AML-193 (cell line): ENCODE results near the gene HACL1.
"Not testable (repeated sequence)": the region's sequence is repeated elsewhere in the genome, so short reads cannot be mapped to it uniquely, and the experiment has no call there.

ENCODE experiments used
- DNase-seq, 2 experiments: peaks; one replicate each; lab custom pipeline; 2025; lab: John Stamatoyannopoulos, UW

HACL1 gene

GRCh38 chr3:15629860-15630597 lies 28.7 kb upstream of the HACL1 start:
- peak; percentile 73 to 87 for DNase-seq

- no peak for DNase-seq
Observed at GRCh38 chr3:15628967-15629366, 27.6 kb upstream of the HACL1 start.

GRCh38 chr3:15623535-15624440 lies 22.4 kb upstream of the HACL1 start:
- no peak for DNase-seq

GRCh38 chr3:15619659-15620464 lies 18.5 kb upstream of the HACL1 start:
- DNase-seq, result not testable (repeated sequence)

- no peak for DNase-seq
Observed at GRCh38 chr3:15616053-15616452, 14.7 kb upstream of the HACL1 start.

- DNase-seq, result no peak
Observed at GRCh38 chr3:15614958-15615357, 13.6 kb upstream of the HACL1 start.

GRCh38 chr3:15612001-15612400 lies 10.6 kb upstream of the HACL1 start:
- no peak for DNase-seq

- DNase-seq, result no peak
Observed at GRCh38 chr3:15611018-15611417, 9.6 kb upstream of the HACL1 start.

GRCh38 chr3:15610082-15610759 lies 8.9 kb upstream of the HACL1 start:
- peak; percentile 61 to 63 for DNase-seq

- no peak for DNase-seq
Observed at GRCh38 chr3:15606434-15606891, 5.1 kb upstream of the HACL1 start.

GRCh38 chr3:15604584-15604983 lies 3.2 kb upstream of the HACL1 start:
- DNase-seq, result not testable (repeated sequence)

- not testable (repeated sequence) for DNase-seq
Observed at GRCh38 chr3:15602816-15603215, 1.4 kb upstream of the HACL1 start.

- no peak for DNase-seq
Observed at GRCh38 chr3:15602146-15602536, 772 bp upstream of the HACL1 start.

GRCh38 chr3:15601046-15601398 lies 347 bp downstream of the HACL1 start:
- DNase-seq, result no peak

- DNase-seq, result no peak
Observed at GRCh38 chr3:15595955-15596354, 5.4 kb downstream of the HACL1 start.

GRCh38 chr3:15592968-15593367 lies 8.4 kb downstream of the HACL1 start:
- DNase-seq, result no peak

- DNase-seq, result no peak
Observed at GRCh38 chr3:15591928-15592327, 9.4 kb downstream of the HACL1 start.

GRCh38 chr3:15591242-15591641 lies 10.1 kb downstream of the HACL1 start:
- DNase-seq, result no peak

GRCh38 chr3:15585111-15585845 lies 16.1 kb downstream of the HACL1 start:
- no peak for DNase-seq

GRCh38 chr3:15581471-15582394 lies 19.6 kb downstream of the HACL1 start:
- DNase-seq, result no peak
